K562 (cell line): ENCODE measurements around the gene NTN1. TPM values are rescaled to one million over a fixed set of nuclear protein-coding genes. Genes with fewer than 3 reads are reported as not detected.

Experiments used
- ATAC-seq: fragments of 200-7000 bp; cut with Tn5 transposase; 3 replicates; pipeline ENCODE4 v1.9.1; 2020; ENCODE audit warnings: moderate library complexity
- BruUV-seq: library from RNA; stranded (reverse); fragments of 400-500 nt; replicated peaks from 2 replicates; lab custom pipeline; 2021; lab: Mats Ljungman, UMichigan
- CTCF ChIA-PET: fragments of 300-600 bp; formaldehyde crosslinking; extraction: SDS; loops from one replicate; lab custom pipeline; 2021; ENCODE audit warnings: low intra/inter-chr PET ratio; lab: Yijun Ruan, JAX
- POLR2A ChIA-PET: fragments of 300-600, 350-650 bp; sonication (Branson Sonifier 250); formaldehyde crosslinking; extraction: SDS; loops from one replicate; lab custom pipeline; 2021; ENCODE audit warnings: antibody characterized with exemption, inconsistent platforms; lab: Yijun Ruan, JAX
- DNase-seq, 4 experiments: peaks; one replicate each; pipeline versions ENCODE4 v3.0.0 to v3.0.0-alpha.2; 2011 to 2018; ENCODE audit warnings: low spot score in 3 of 4, mixed read lengths in 3 of 4; ENCODE audit errors: extremely low read depth in 1 of 4
- FAIRE-seq: peaks from 2 replicates; lab custom pipeline; 2011; peaks lifted over from hg19 to GRCh38; lab: Jason Lieb, UNC
- H2AFZ ChIP-seq: 2 replicates; pipeline ENCODE4 v1.6.0; 2011; ENCODE audit warnings: low read depth, low read length, control low read depth, inconsistent platforms
- H3K27ac ChIP-seq: fragments of 200-600 bp; 3 replicates; pipeline ENCODE4 v1.8.0; 2011; ENCODE audit warnings: low read depth, mild to moderate bottlenecking, control low read depth, inconsistent platforms, low read length, moderate library complexity, mixed read lengths; ENCODE audit errors: extremely low read depth
- H3K27me3 ChIP-seq, 2 experiments: fragments of 300-600 bp in 1 of 2; 2 replicates in 1 of 2; 3 replicates in 1 of 2; pipeline versions ENCODE4 v1.6.0 to v1.8.0; 2011; ENCODE audit warnings: inconsistent platforms in 2 of 2, low read length in 2 of 2, mild to moderate bottlenecking in 1 of 2, mixed read lengths in 1 of 2, moderate library complexity in 1 of 2; ENCODE audit not compliant: control insufficient read depth in 2 of 2, insufficient read depth in 2 of 2
- H3K36me3 ChIP-seq: fragments of 300-600 bp; 3 replicates; pipeline ENCODE4 v1.8.0; 2011; ENCODE audit warnings: mild to moderate bottlenecking, low read length, inconsistent platforms; ENCODE audit not compliant: control insufficient read depth, insufficient read depth
- H3K4me1 ChIP-seq, 2 experiments: fragments of 200-600 bp in 1 of 2; replicated peaks in 1 of 2; 2 replicates in 1 of 2; 3 replicates in 1 of 2; pipeline versions ENCODE4 v1.5.1 to v1.8.0; 2011; ENCODE audit warnings: inconsistent platforms in 2 of 2, low read length in 2 of 2, mild to moderate bottlenecking in 1 of 2, mixed read lengths in 1 of 2, moderate library complexity in 1 of 2; ENCODE audit not compliant: control insufficient read depth in 2 of 2, insufficient read depth in 2 of 2
- H3K4me2 ChIP-seq: 2 replicates; pipeline ENCODE4 v1.6.1; 2011; ENCODE audit warnings: low read length, control low read depth, inconsistent platforms, mixed read lengths; ENCODE audit not compliant: insufficient read depth
- H3K4me3 ChIP-seq: fragments of 200-600 bp; sonication (generic), shearing (Covaris generic); 2 replicates; pipeline ENCODE4 v1.5.1; 2016; ENCODE audit warnings: control low read depth, inconsistent platforms
- H3K79me2 ChIP-seq: fragments of 200-600 bp; 3 replicates; pipeline ENCODE4 v1.8.0; 2011; ENCODE audit warnings: low read length, inconsistent platforms; ENCODE audit not compliant: control insufficient read depth, insufficient read depth
- H3K9ac ChIP-seq, 2 experiments: 2 replicates each; pipeline versions ENCODE4 v1.6.0 to v1.6.1; 2011; ENCODE audit warnings: low read depth in 2 of 2, low read length in 2 of 2, control low read depth in 1 of 2, inconsistent platforms in 1 of 2, mild to moderate bottlenecking in 1 of 2, mixed read lengths in 1 of 2; ENCODE audit not compliant: insufficient read depth in 1 of 2
- H3K9me1 ChIP-seq: one replicate; pipeline ENCODE4 v1.6.0; 2011; ENCODE audit warnings: inconsistent platforms, mild to moderate bottlenecking, low read length, moderate library complexity; ENCODE audit not compliant: control insufficient read depth, insufficient read depth
- H3K9me3 ChIP-seq: replicated peaks from 2 replicates; pipeline ENCODE4 v1.5.1; 2011; ENCODE audit warnings: low read depth, low read length, inconsistent platforms; ENCODE audit not compliant: control insufficient read depth, insufficient read depth
- H4K20me1 ChIP-seq: replicated peaks from 2 replicates; pipeline ENCODE4 v1.6.1; 2011; ENCODE audit warnings: low read length, inconsistent platforms, mixed read lengths; ENCODE audit not compliant: control insufficient read depth, insufficient read depth
- BHLHE40 ChIP-seq: IDR thresholded peaks from 2 replicates; pipeline ENCODE4 v1.6.1; 2011; ENCODE audit warnings: low read length, improper control_type of control experiment
- CEBPB ChIP-seq: fragments of 450-650 bp; IDR thresholded peaks from 2 replicates; pipeline ENCODE4 v1.6.1; 2016; ENCODE audit warnings: missing genetic modification characterization, missing compliant biosample characterization
- CREB3L1 ChIP-seq: fragments of 450-650 bp; IDR thresholded peaks from 2 replicates; pipeline ENCODE4 v1.6.1; 2014; ENCODE audit warnings: low read depth, mild to moderate bottlenecking, moderate library complexity, borderline replicate concordance
- ELK3 ChIP-seq: fragments of 450-650 bp; formaldehyde crosslinking; IDR thresholded peaks from 2 replicates; pipeline ENCODE4 v1.4.0; 2020; ENCODE audit warnings: mild to moderate bottlenecking
- MIER1 ChIP-seq: fragments of 450-650 bp; IDR thresholded peaks from 2 replicates; pipeline ENCODE4 v1.6.1; 2016; ENCODE audit warnings: antibody characterized with exemption, mild to moderate bottlenecking, low read depth
- NUFIP1 ChIP-seq: fragments of 450-650 bp; IDR thresholded peaks from 2 replicates; pipeline ENCODE4 v1.6.1; 2018; ENCODE audit not compliant: partially characterized antibody
- PPARD ChIP-seq: fragments of 250-450 bp; sonication (Bioruptor Pico); IDR thresholded peaks from 2 replicates; pipeline ENCODE4 v1.8.0; 2022; ENCODE audit warnings: inconsistent platforms, mild to moderate bottlenecking, moderate library complexity
- RAD21 ChIP-seq, 2 experiments: fragments of 250-450 bp in 1 of 2; fragments of 450-650 bp in 1 of 2; sonication (Bioruptor Pico) in 1 of 2; formaldehyde crosslinking in 1 of 2; IDR thresholded peaks in 1 of 2; conservative IDR thresholded peaks in 1 of 2; 2 replicates each; pipeline versions ENCODE4 v1.4.0 to v1.8.0; 2020 to 2022; ENCODE audit warnings: mild to moderate bottlenecking in 2 of 2, moderate library complexity in 1 of 2
- RB1 ChIP-seq: fragments of 450-650 bp; IDR thresholded peaks from 2 replicates; pipeline ENCODE4 v1.6.1; 2017; ENCODE audit warnings: low read depth, mild to moderate bottlenecking
- WGBS: fragments of 100-300 bp; shearing (Covaris generic); methylation state at CpG from one replicate; pipeline ENCODE4 v1.1.6; 2016; ENCODE audit warnings: low coverage, mixed read lengths; ENCODE audit not compliant: insufficient coverage; ENCODE audit errors: missing lambda C conversion rate; 5-methylcytosine and 5-hydroxymethylcytosine counted together
- in situ Hi-C: fragments of 300-500 bp; cut with MboI; formaldehyde crosslinking; loops from 4 replicates; pipeline ENCODE4 v1.15.0; 2018; ENCODE audit warnings: inconsistent platforms, mixed read lengths
- intact Hi-C: fragments of 100-400 bp; cut with micrococcal nuclease; formaldehyde crosslinking; loops from 2 replicates; pipeline ENCODE4 v1.14.2; 2022
- polyA plus RNA-seq, 8 experiments: library from polyadenylated mRNA; depleted of rRNA in 4 of 8; stranded (reverse) in 5 of 8; unstranded in 3 of 8; fragments of >200 nt; fragmentation: Nextera tagmentation in 2 of 8; fragmentation: Illumina TruSeq in 1 of 8; extraction: Ambion mirVana in 2 of 8; extraction: Trizol in 1 of 8; gene quantifications; 2 replicates each; pipeline versions ENCODE4 v1.2.1 to v1.2.3, GENCODE V29; 2011 to 2014; ENCODE audit warnings: inconsistent platforms in 1 of 8, missing spikeins in 1 of 8
- total RNA-seq, 7 experiments: library from RNA; depleted of rRNA in 6 of 7; stranded (reverse); fragments of >200 nt in 6 of 7; fragmentation: Illumina TruSeq in 2 of 7; extraction: Trizol in 2 of 7; gene quantifications; 2 replicates each; pipeline versions ENCODE4 v1.2.1 to v1.2.3, GENCODE V29; 2011 to 2021; ENCODE audit warnings: low replicate concordance in 1 of 7
- TF ChIP-seq, protein P1 (sequence below): fragments of 250-450 bp; sonication (Bioruptor Pico); IDR thresholded peaks from 2 replicates; pipeline ENCODE4 v1.5.0; 2021; ENCODE audit warnings: mild to moderate bottlenecking, borderline replicate concordance
- TF ChIP-seq, protein P2 (sequence below): sonication (generic); formaldehyde crosslinking; IDR thresholded peaks from 2 replicates; pipeline ENCODE4 v1.8.1; 2023; ENCODE audit warnings: mild to moderate bottlenecking, missing genetic modification reagents
- TF ChIP-seq, protein P3 (sequence below): fragments of 250-450 bp; sonication (Bioruptor Pico); IDR thresholded peaks from 2 replicates; pipeline ENCODE4 v1.5.0; 2021; ENCODE audit warnings: mild to moderate bottlenecking, moderate library complexity

Gene NTN1
- total and polyA plus RNA-seq, 9 of the 15 experiments (the other 6 are each of a cell fraction or from before 2014, with no cell fraction given), result 0.02 TPM; not detected in 8

DNA sequence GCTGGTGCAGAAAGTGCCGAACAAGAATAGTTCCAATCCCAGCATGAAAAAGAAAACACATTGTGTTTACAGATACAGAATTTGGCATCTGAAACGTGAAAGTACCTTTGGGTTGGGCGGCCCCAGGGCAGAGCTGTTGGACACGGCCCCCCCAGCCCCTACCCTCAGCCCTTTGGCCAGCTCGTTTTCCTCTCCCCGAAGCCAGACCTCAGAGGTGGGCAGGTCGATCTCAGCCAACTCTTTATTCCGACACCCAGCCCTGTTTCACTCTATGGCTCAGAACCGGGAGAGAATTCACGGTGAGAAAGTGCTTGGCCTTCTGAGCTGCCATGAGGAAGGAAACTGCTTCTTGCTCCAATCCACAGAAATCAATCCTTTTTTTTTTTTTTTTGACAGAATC lies 11.3 kb downstream of the NTN1 start (continued):
- TF ChIP-seq, protein P1, sequence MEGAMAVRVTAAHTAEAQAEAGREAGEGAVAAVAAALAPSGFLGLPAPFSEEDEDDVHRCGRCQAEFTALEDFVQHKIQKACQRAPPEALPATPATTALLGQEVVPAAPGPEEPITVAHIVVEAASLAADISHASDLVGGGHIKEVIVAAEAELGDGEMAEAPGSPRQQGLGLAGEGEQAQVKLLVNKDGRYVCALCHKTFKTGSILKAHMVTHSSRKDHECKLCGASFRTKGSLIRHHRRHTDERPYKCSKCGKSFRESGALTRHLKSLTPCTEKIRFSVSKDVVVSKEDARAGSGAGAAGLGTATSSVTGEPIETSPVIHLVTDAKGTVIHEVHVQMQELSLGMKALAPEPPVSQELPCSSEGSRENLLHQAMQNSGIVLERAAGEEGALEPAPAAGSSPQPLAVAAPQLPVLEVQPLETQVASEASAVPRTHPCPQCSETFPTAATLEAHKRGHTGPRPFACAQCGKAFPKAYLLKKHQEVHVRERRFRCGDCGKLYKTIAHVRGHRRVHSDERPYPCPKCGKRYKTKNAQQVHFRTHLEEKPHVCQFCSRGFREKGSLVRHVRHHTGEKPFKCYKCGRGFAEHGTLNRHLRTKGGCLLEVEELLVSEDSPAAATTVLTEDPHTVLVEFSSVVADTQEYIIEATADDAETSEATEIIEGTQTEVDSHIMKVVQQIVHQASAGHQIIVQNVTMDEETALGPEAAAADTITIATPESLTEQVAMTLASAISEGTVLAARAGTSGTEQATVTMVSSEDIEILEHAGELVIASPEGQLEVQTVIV, result no peak
- TF ChIP-seq BHLHE40, result no peak
- TF ChIP-seq, protein P2, sequence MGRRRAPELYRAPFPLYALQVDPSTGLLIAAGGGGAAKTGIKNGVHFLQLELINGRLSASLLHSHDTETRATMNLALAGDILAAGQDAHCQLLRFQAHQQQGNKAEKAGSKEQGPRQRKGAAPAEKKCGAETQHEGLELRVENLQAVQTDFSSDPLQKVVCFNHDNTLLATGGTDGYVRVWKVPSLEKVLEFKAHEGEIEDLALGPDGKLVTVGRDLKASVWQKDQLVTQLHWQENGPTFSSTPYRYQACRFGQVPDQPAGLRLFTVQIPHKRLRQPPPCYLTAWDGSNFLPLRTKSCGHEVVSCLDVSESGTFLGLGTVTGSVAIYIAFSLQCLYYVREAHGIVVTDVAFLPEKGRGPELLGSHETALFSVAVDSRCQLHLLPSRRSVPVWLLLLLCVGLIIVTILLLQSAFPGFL (CRISPR knock-in tag), result no peak
- TF ChIP-seq NUFIP1, result no peak
- TF ChIP-seq RB1, result no peak
- TF ChIP-seq RAD21 (CRISPR knock-in tag; conservative IDR thresholded peaks at IDR 0.05 in 1 of 2, IDR thresholded peaks at IDR 0.05 in 1 of 2), result no peak

- intact Hi-C loops, result no loop called here
- Histone ChIP-seq H3K79me2 (no peaks in the 10 kb centered on the region), H3K9me1 (no peaks in the 10 kb centered on the region), H3K27ac (no peak overlapping the region), H3K4me1 (no peaks in the 10 kb centered on the region), H3K9ac (no peak overlapping the region), H3K4me2 (no peak overlapping the region), H2AFZ (no peak overlapping the region), H3K27me3 (peaks cover 0 to 6% of the 10 kb centered on the region in 2 experiments; a peak in 2 of 5 replicates), H3K9me3 (no peaks in the 10 kb centered on the region), H3K36me3 (no peaks in the 10 kb centered on the region), H4K20me1 (no peaks in the 10 kb centered on the region), H3K4me3 (no peak overlapping the region)
- in situ Hi-C loops, result no loop called here
- no peak for ATAC-seq
- ChIA-PET POLR2A (no interaction called here), CTCF (no interaction called here)
- DNase-seq, result no peak
- no TSS peak for BruUV-seq
- 0% methylated on average over 1 of the region's 1 CpG for WGBS
- no peak for FAIRE-seq
- TF ChIP-seq, protein P3, sequence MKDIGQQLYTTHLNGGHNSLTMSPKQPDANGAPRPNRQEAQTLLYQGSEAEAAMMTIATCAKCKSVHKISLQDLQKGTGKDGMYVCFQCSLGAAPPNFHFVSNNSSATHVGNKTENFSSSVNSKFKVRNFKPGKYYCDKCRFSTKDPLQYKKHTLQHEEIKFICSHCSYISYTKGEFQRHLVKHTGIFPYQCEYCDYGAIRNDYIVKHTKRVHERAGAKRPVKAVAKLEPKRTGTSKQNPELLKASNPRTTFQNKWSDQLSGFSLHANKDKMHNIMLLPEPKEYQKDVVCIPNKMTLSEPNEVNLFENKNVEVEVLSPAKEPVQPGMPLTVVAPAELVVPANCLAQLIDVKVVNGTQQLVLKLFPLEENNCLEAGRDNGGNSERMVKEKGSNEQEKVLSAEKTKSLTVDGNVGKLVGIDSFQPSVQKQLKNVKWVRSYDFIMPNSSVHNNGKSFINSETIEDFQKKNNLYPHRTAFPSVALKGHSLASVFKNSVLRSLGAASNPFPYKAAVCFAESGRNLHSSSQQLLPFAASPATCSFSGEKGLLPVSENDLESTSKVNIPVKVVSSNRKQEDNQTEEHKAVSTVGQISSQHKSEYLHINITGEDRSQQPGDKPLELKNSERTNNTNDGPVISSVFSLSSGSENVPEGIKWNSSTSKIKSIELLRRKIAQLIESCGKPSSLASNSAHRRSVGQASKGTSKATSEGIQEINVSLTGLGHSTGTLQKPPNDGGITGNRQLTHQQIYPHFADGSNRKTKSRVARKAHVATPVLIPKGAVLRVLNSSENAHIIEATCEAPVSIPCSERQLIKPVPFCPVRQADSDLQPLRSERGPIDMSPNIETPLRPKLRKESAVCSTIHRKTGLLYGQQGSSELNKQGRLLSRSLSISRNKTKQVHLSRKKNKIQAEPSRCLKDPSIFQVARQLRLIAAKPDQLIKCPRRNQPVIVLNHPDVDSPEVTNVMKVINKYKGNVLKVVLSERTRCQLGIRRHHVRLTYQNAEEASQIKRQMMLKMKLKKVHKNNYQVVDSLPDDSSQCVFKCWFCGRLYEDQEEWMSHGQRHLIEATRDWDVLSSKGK (CRISPR knock-in tag), result no peak
- TF ChIP-seq CREB3L1, result no peak
- no peak for TF ChIP-seq CEBPB
- TF ChIP-seq PPARD (CRISPR knock-in tag), result no peak
- TF ChIP-seq ELK3 (CRISPR knock-in tag), result no peak
- TF ChIP-seq MIER1, result no peak
Measured at GRCh38 chr17:9035249-9035648, 13.9 kb downstream of the NTN1 start.
